Islet of Langerhans (tissue), 1 donor: ENCODE data around the gene TSC22D2.

ENCODE experiments used
- FAIRE-seq: peaks from one replicate; lab custom pipeline; 2011; peaks lifted over from hg19 to GRCh38; lab: Jason Lieb, UNC

TSC22D2 gene

GRCh38 chr3:150412561-150413231 is 4.6 kb downstream of the TSC22D2 start:
- no peak for FAIRE-seq

- no peak for FAIRE-seq
Measured at GRCh38 chr3:150414258-150414657, 6.2 kb downstream of the TSC22D2 start.

GRCh38 chr3:150414959-150415358 is 6.9 kb downstream of the TSC22D2 start:
- FAIRE-seq: no peak

- no peak for FAIRE-seq
Measured at GRCh38 chr3:150419076-150419868, 11.2 kb downstream of the TSC22D2 start.

- no peak for FAIRE-seq
Measured at GRCh38 chr3:150419959-150420358, 11.9 kb downstream of the TSC22D2 start.

- FAIRE-seq: peak; percentile 45
Measured at GRCh38 chr3:150421256-150421655, 13.2 kb downstream of the TSC22D2 start.

- no peak for FAIRE-seq
Measured at GRCh38 chr3:150421799-150422548, 13.9 kb downstream of the TSC22D2 start.

GRCh38 chr3:150422907-150423306 is 14.8 kb downstream of the TSC22D2 start:
- no peak for FAIRE-seq

- FAIRE-seq: no peak
Measured at GRCh38 chr3:150423761-150424160, 15.7 kb downstream of the TSC22D2 start.

GRCh38 chr3:150426292-150426691 is 18.2 kb downstream of the TSC22D2 start:
- FAIRE-seq: no peak

GRCh38 chr3:150428562-150428961 is 20.5 kb downstream of the TSC22D2 start:
- peak; percentile 9 for FAIRE-seq

GRCh38 chr3:150429767-150430671 is 21.9 kb downstream of the TSC22D2 start:
- no peak for FAIRE-seq

GRCh38 chr3:150433347-150433746 is 25.2 kb downstream of the TSC22D2 start:
- FAIRE-seq: no peak

GRCh38 chr3:150434234-150434633 is 26.1 kb downstream of the TSC22D2 start:
- FAIRE-seq: no peak

- no peak for FAIRE-seq
Measured at GRCh38 chr3:150436161-150436560, 28.1 kb downstream of the TSC22D2 start.

- FAIRE-seq: no peak
Measured at GRCh38 chr3:150439657-150440056, 31.6 kb downstream of the TSC22D2 start.

GRCh38 chr3:150443331-150443741 is 35.2 kb downstream of the TSC22D2 start:
- FAIRE-seq: peak; percentile 78

- no peak for FAIRE-seq
Measured at GRCh38 chr3:150444371-150444770, 36.3 kb downstream of the TSC22D2 start.

GRCh38 chr3:150446470-150446977 is 38.4 kb downstream of the TSC22D2 start:
- FAIRE-seq: peak; percentile 83

GRCh38 chr3:150447084-150447483 is 39.0 kb downstream of the TSC22D2 start:
- FAIRE-seq: no peak

- peak; percentile 53 for FAIRE-seq
Measured at GRCh38 chr3:150447631-150448465, 39.8 kb downstream of the TSC22D2 start.
